Neural cell (in vitro differentiated cells): ENCODE data around the gene PRKCZ. TPM values are rescaled to one million over a fixed set of nuclear protein-coding genes. Genes with fewer than 3 reads are reported as not detected.

Experiments
- H2AFZ ChIP-seq: fragments of 200-600, 300-800 bp; sonication (generic), shearing (Covaris generic); 2 replicates; pipeline ENCODE4 v1.6.0; 2014; ENCODE audit warnings: low read depth, mild to moderate bottlenecking, antibody characterized with exemption, low read length, moderate library complexity
- H3F3A ChIP-seq: fragments of 200-600 bp; shearing (Covaris generic); 2 replicates; pipeline ENCODE4 v1.6.1; 2016; ENCODE audit warnings: mild to moderate bottlenecking, moderate library complexity, mixed read lengths, antibody characterized with exemption, low read length; ENCODE audit not compliant: insufficient read depth, poor library complexity, severe bottlenecking
- H3K27ac ChIP-seq: fragments of 200-600, 300-800 bp; sonication (generic), shearing (Covaris generic); 2 replicates; pipeline ENCODE4 v1.5.1; 2014; ENCODE audit warnings: mild to moderate bottlenecking, low read length, moderate library complexity
- H3K27me3 ChIP-seq: fragments of 300-800, 200-600 bp; sonication (generic), shearing (Covaris generic); 2 replicates; pipeline ENCODE4 v1.6.0; 2014; ENCODE audit warnings: mild to moderate bottlenecking, low read depth, low read length, moderate library complexity; ENCODE audit not compliant: insufficient read depth
- H3K36me3 ChIP-seq: fragments of 300-800, 200-600 bp; sonication (generic), shearing (Covaris generic); 2 replicates; pipeline ENCODE4 v1.5.1; 2014; ENCODE audit warnings: mild to moderate bottlenecking, antibody characterized with exemption, low read length, moderate library complexity; ENCODE audit not compliant: insufficient read depth
- H3K4me2 ChIP-seq: fragments of 300-800, 200-600 bp; sonication (generic), shearing (Covaris generic); 2 replicates; pipeline ENCODE4 v1.6.0; 2014; ENCODE audit warnings: mild to moderate bottlenecking, low read length
- H3K4me3 ChIP-seq: fragments of 300-800, 200-600 bp; sonication (generic), shearing (Covaris generic); 2 replicates; pipeline ENCODE4 v1.5.1; 2014; ENCODE audit warnings: mild to moderate bottlenecking, low read length, moderate library complexity
- H3K79me2 ChIP-seq: fragments of 200-600 bp; shearing (Covaris generic); replicated peaks from 2 replicates; pipeline ENCODE4 v1.6.0; 2014; ENCODE audit warnings: mild to moderate bottlenecking, low read length, moderate library complexity; ENCODE audit not compliant: insufficient read depth
- H3K9ac ChIP-seq: fragments of 300-800, 200-600 bp; sonication (generic), shearing (Covaris generic); 2 replicates; pipeline ENCODE4 v1.6.1; 2016; ENCODE audit warnings: mild to moderate bottlenecking, low read length, mixed read lengths
- H3K9me2 ChIP-seq: fragments of 200-600 bp; shearing (Covaris generic); 2 replicates; pipeline ENCODE4 v1.6.1; 2016; ENCODE audit warnings: mild to moderate bottlenecking, low read length, mixed read lengths; ENCODE audit not compliant: insufficient read depth
- H3K9me3 ChIP-seq: fragments of 200-600, 300-800 bp; sonication (generic), shearing (Covaris generic); 2 replicates; pipeline ENCODE4 v1.6.1; 2016; ENCODE audit warnings: mild to moderate bottlenecking, mixed run types, low read length, moderate library complexity, mixed read lengths
- H4K20me1 ChIP-seq: fragments of 200-600 bp; shearing (Covaris generic); 2 replicates; pipeline ENCODE4 v1.6.1; 2016; ENCODE audit warnings: mild to moderate bottlenecking, mixed run types; ENCODE audit not compliant: insufficient read depth
- CTCF ChIP-seq: fragments of 450-650 bp; IDR thresholded peaks from 2 replicates; pipeline ENCODE4 v1.5.1; 2014; ENCODE audit warnings: antibody characterized with exemption, mild to moderate bottlenecking, moderate library complexity; ENCODE audit not compliant: poor library complexity, severe bottlenecking
- EP300 ChIP-seq: fragments of 450-650 bp; conservative IDR thresholded peaks from 2 replicates; pipeline ENCODE4 v1.6.1; 2014; ENCODE audit warnings: antibody characterized with exemption, mild to moderate bottlenecking, moderate library complexity; ENCODE audit not compliant: poor library complexity, severe bottlenecking
- EZH2 ChIP-seq: fragments of 200-600, 300-800 bp; shearing (Covaris generic), sonication (generic); IDR thresholded peaks from 2 replicates; pipeline ENCODE4 v1.6.1; 2014; ENCODE audit warnings: antibody characterized with exemption, low read length, borderline replicate concordance, mild to moderate bottlenecking; ENCODE audit not compliant: insufficient read depth, poor library complexity, severe bottlenecking
- MXI1 ChIP-seq: fragments of 450-650 bp; conservative IDR thresholded peaks from 2 replicates; pipeline ENCODE4 v1.6.1; 2014; ENCODE audit warnings: antibody characterized with exemption, mild to moderate bottlenecking; ENCODE audit not compliant: poor library complexity, severe bottlenecking
- POLR2AphosphoS5 ChIP-seq: IDR thresholded peaks from 2 replicates; pipeline ENCODE4 v1.6.1; 2012
- RAD21 ChIP-seq: fragments of 450-650 bp; conservative IDR thresholded peaks from 2 replicates; pipeline ENCODE4 v1.6.1; 2014; ENCODE audit warnings: antibody characterized with exemption, mild to moderate bottlenecking, moderate library complexity
- REST ChIP-seq: IDR thresholded peaks from 2 replicates; pipeline ENCODE4 v1.6.1; 2012; ENCODE audit warnings: borderline replicate concordance
- SMC3 ChIP-seq: fragments of 450-650 bp; conservative IDR thresholded peaks from 2 replicates; pipeline ENCODE4 v1.6.1; 2014; ENCODE audit warnings: antibody characterized with exemption, mild to moderate bottlenecking, moderate library complexity; ENCODE audit not compliant: poor library complexity
- TAF1 ChIP-seq: IDR thresholded peaks from 2 replicates; pipeline ENCODE4 v1.6.1; 2012; ENCODE audit warnings: low read depth
- polyA plus RNA-seq: library from polyadenylated mRNA; depleted of rRNA; stranded (reverse); fragments of >200 nt; gene quantifications from 2 replicates; pipeline ENCODE4 v1.2.3, GENCODE V29; 2014

The PRKCZ gene
- polyA plus RNA-seq, 1 donor from 2014 or later, result 54.9 TPM

GRCh38 chr1:2141025-2141424 is 90.8 kb downstream of the PRKCZ start:
- TF ChIP-seq REST (no peak), MXI1 (no peak), EZH2 (no peak), TAF1 (no peak), POLR2AphosphoS5 (no peak), CTCF (no peak), SMC3 (no peak), EP300 (no peak), RAD21 (no peak)
- Histone ChIP-seq H3K79me2 (no peaks in the 10 kb centered on the region), H3K9ac (no peak overlapping the region), H3K9me3 (no peaks in the 10 kb centered on the region), H3K4me2 (no peak overlapping the region), H3K36me3 (no peaks in the 10 kb centered on the region), H3F3A (no peaks in the 10 kb centered on the region), H3K27me3 (no peaks in the 10 kb centered on the region), H3K27ac (no peak overlapping the region), H2AFZ (no peak overlapping the region), H3K9me2 (no peaks in the 10 kb centered on the region), H3K4me3 (no peak overlapping the region), H4K20me1 (no peaks in the 10 kb centered on the region)

GRCh38 chr1:2143814-2144500 is 93.7 kb downstream of the PRKCZ start:
- Histone ChIP-seq H3K4me2 (no peak overlapping the region), H3K79me2 (no peaks in the 10 kb centered on the region), H3K27ac (no peak overlapping the region), H3K36me3 (no peaks in the 10 kb centered on the region), H3K9me3 (no peaks in the 10 kb centered on the region), H4K20me1 (no peaks in the 10 kb centered on the region), H3K9ac (no peak overlapping the region), H3K27me3 (no peaks in the 10 kb centered on the region), H3K9me2 (no peaks in the 10 kb centered on the region), H3K4me3 (no peak overlapping the region), H3F3A (no peaks in the 10 kb centered on the region), H2AFZ (no peak overlapping the region)
- TF ChIP-seq POLR2AphosphoS5, result no peak
- TF ChIP-seq EZH2, result no peak
- TF ChIP-seq RAD21, result no peak
- no peak for TF ChIP-seq SMC3
- no peak for TF ChIP-seq REST
- TF ChIP-seq CTCF, result no peak
- no peak for TF ChIP-seq EP300
- TF ChIP-seq TAF1, result no peak
- TF ChIP-seq MXI1, result no peak
